Liver (tissue), 9 donors: ENCODE data around the gene TBC1D10A. TPM values are rescaled to one million over a fixed set of nuclear protein-coding genes. Genes with fewer than 3 reads are reported as not detected.

Experiments used
- DNase-seq: peaks from one replicate; pipeline ENCODE4 v3.0.0-alpha.2; 2017; ENCODE audit warnings: low spot score
- H3K27ac ChIP-seq, 2 donors: one replicate each; pipeline ENCODE4 v1.7.0; 2013; ENCODE audit warnings: inconsistent platforms in 2 of 2, low read length in 2 of 2, control low read depth in 1 of 2, low read depth in 1 of 2, mild to moderate bottlenecking in 1 of 2
- H3K27me3 ChIP-seq, 4 donors: one replicate each; pipeline versions ENCODE4 v1.6.1 to v1.7.0; 2013; ENCODE audit warnings: low read length in 3 of 4, inconsistent platforms in 1 of 4, mild to moderate bottlenecking in 1 of 4, moderate library complexity in 1 of 4; ENCODE audit not compliant: control insufficient read depth in 4 of 4, insufficient read depth in 4 of 4
- H3K36me3 ChIP-seq, 4 donors: one replicate each; pipeline versions ENCODE4 v1.6.1 to v1.7.0; 2013; ENCODE audit warnings: low read length in 3 of 4, mild to moderate bottlenecking in 3 of 4, low read depth in 1 of 4, moderate library complexity in 1 of 4; ENCODE audit not compliant: control insufficient read depth in 4 of 4, insufficient read depth in 3 of 4
- H3K4me1 ChIP-seq, 4 donors: one replicate each; pipeline versions ENCODE4 v1.6.1 to v1.7.0; 2013; ENCODE audit warnings: low read length in 3 of 4, mild to moderate bottlenecking in 3 of 4, moderate library complexity in 1 of 4; ENCODE audit not compliant: control insufficient read depth in 4 of 4, insufficient read depth in 4 of 4
- H3K4me3 ChIP-seq, 3 donors: one replicate each; pipeline versions ENCODE4 v1.6.1 to v1.7.0; 2013; ENCODE audit warnings: low read length in 3 of 3, control low read depth in 1 of 3, low read depth in 1 of 3, mild to moderate bottlenecking in 1 of 3
- H3K9ac ChIP-seq, 2 donors: one replicate each; pipeline ENCODE4 v1.7.0; 2013; ENCODE audit warnings: low read length in 2 of 2, mild to moderate bottlenecking in 2 of 2, moderate library complexity in 2 of 2, control low read depth in 1 of 2, low read depth in 1 of 2
- H3K9me3 ChIP-seq, 4 donors: one replicate each; pipeline versions ENCODE4 v1.6.1 to v1.7.0; 2013; ENCODE audit warnings: low read length in 3 of 4; ENCODE audit not compliant: control insufficient read depth in 4 of 4
- ATF3 ChIP-seq: IDR thresholded peaks from 2 replicates; pipeline ENCODE4 v1.6.1; 2016; ENCODE audit warnings: antibody characterized with exemption
- EGR1 ChIP-seq, 2 donors: IDR thresholded peaks; 2 replicates each; pipeline ENCODE4 v1.6.1; 2016 to 2018; ENCODE audit warnings: antibody characterized with exemption in 2 of 2, low read depth in 2 of 2
- FOXA1 ChIP-seq: IDR thresholded peaks from 2 replicates; pipeline ENCODE4 v1.6.1; 2016; ENCODE audit warnings: antibody characterized with exemption
- GABPA ChIP-seq, 2 donors: IDR thresholded peaks in 1 of 2; conservative IDR thresholded peaks in 1 of 2; 2 replicates each; pipeline ENCODE4 v1.6.1; 2016; ENCODE audit warnings: antibody characterized with exemption in 2 of 2, mild to moderate bottlenecking in 1 of 2, moderate library complexity in 1 of 2
- HNF4A ChIP-seq, 2 donors: conservative IDR thresholded peaks; 2 replicates each; pipeline ENCODE4 v1.6.1; 2016; ENCODE audit warnings: antibody characterized with exemption in 2 of 2, mild to moderate bottlenecking in 2 of 2
- HNF4G ChIP-seq: IDR thresholded peaks from 2 replicates; pipeline ENCODE4 v1.6.1; 2016; ENCODE audit warnings: antibody characterized with exemption
- JUND ChIP-seq, 2 donors: IDR thresholded peaks; 2 replicates each; pipeline ENCODE4 v1.6.1; 2016; ENCODE audit warnings: antibody characterized with exemption in 2 of 2
- MAX ChIP-seq: IDR thresholded peaks from 2 replicates; pipeline ENCODE4 v1.6.1; 2016; ENCODE audit warnings: antibody characterized with exemption
- RAD21 ChIP-seq, 2 donors: IDR thresholded peaks; 2 replicates each; pipeline ENCODE4 v1.6.1; 2016; ENCODE audit warnings: antibody characterized with exemption in 2 of 2, mild to moderate bottlenecking in 2 of 2
- REST ChIP-seq: IDR thresholded peaks from 2 replicates; pipeline ENCODE4 v1.6.1; 2016; ENCODE audit warnings: antibody characterized with exemption, mild to moderate bottlenecking
- SP1 ChIP-seq: IDR thresholded peaks from 2 replicates; pipeline ENCODE4 v1.6.1; 2018; ENCODE audit warnings: antibody characterized with exemption, mild to moderate bottlenecking
- YY1 ChIP-seq: IDR thresholded peaks from 2 replicates; pipeline ENCODE4 v1.6.1; 2016; ENCODE audit warnings: antibody characterized with exemption, mild to moderate bottlenecking
- ZBTB33 ChIP-seq: IDR thresholded peaks from 2 replicates; pipeline ENCODE4 v1.6.1; 2016; ENCODE audit warnings: antibody characterized with exemption
- WGBS: extraction: QIAGEN DNeasy Blood & Tissue Kit; methylation state at CpG from one replicate; pipeline ENCODE4 v1.1.7; 2013; 5-methylcytosine and 5-hydroxymethylcytosine counted together
- polyA plus RNA-seq, 2 donors: library from polyadenylated mRNA; stranded (reverse) in 1 of 2; unstranded in 1 of 2; fragments of 200-250 nt in 1 of 2; fragments of >200 nt in 1 of 2; fragmentation: Nextera tagmentation in 1 of 2; extraction: Ambion mirVana in 1 of 2; gene quantifications; one replicate each; pipeline versions ENCODE4 v1.2.1 to v1.2.3, GENCODE V29; 2013 to 2015
- total RNA-seq, 2 donors: library from RNA; depleted of rRNA; stranded (reverse); fragments of >200 nt; gene quantifications; one replicate each; pipeline ENCODE4 v1.2.3, GENCODE V29; 2014
- donor health status: healthy.
- donor health status: healthy.
- donor health status: healthy.
- donor health status: healthy.
- donor health status: healthy.

Gene TBC1D10A
- total and polyA plus RNA-seq, 4 donors, result 3.6 to 9.2 (median 8.2) TPM

- TF ChIP-seq FOXA1, result no peak
- TF ChIP-seq REST, result no peak
- no peak for TF ChIP-seq RAD21 (IDR thresholded peaks at IDR 0.05)
- TF ChIP-seq YY1, result no peak
- TF ChIP-seq EGR1 (IDR thresholded peaks at IDR 0.05; ENCODE audit: low read depth in 2 of 2), result no peak
- no peak for TF ChIP-seq HNF4G
Measured at GRCh38 chr22:30293026-30293425, 33.7 kb downstream of the TBC1D10A start (continued).

- no peaks in the 10 kb centered on the region for H3K27me3 ChIP-seq
- 94% methylated on average over 18 of the region's 18 CpGs for WGBS
- TF ChIP-seq ZBTB33 (no peak), FOXA1 (no peak), RAD21 (IDR thresholded peaks at IDR 0.05) (no peak), SP1 (no peak), MAX (no peak), JUND (IDR thresholded peaks at IDR 0.05) (no peak)
- no peaks in the 10 kb centered on the region for H3K9me3 ChIP-seq
- H3K27ac ChIP-seq, result no peak overlapping the region
- H3K36me3 ChIP-seq, result peaks cover 10 to 45% (median 15%) of the 10 kb centered on the region in 4 donors
- no peak for DNase-seq
- H3K4me3 ChIP-seq, result no peak overlapping the region
- H3K9ac ChIP-seq, result no peak overlapping the region
- peaks cover 8 to 40% (median 33%) of the 10 kb centered on the region in 4 donors for H3K4me1 ChIP-seq
Measured at GRCh38 chr22:30292069-30292970, 34.4 kb downstream of the TBC1D10A start.

- DNase-seq, result peak; percentile 56
- no peak overlapping the region for H3K9ac ChIP-seq
- H3K27me3 ChIP-seq, result no peaks in the 10 kb centered on the region
- 68% methylated on average over 13 of the region's 13 CpGs for WGBS
- peaks cover 8 to 44% (median 33%) of the 10 kb centered on the region in 4 donors for H3K4me1 ChIP-seq
- H3K27ac ChIP-seq, result peak overlapping the region; percentile 51 to 56
- no peaks in the 10 kb centered on the region for H3K9me3 ChIP-seq
- peaks cover 9 to 36% (median 12%) of the 10 kb centered on the region in 4 donors for H3K36me3 ChIP-seq
- no peak overlapping the region for H3K4me3 ChIP-seq
- TF ChIP-seq YY1, result no peak
- no peak for TF ChIP-seq REST
- TF ChIP-seq HNF4A (conservative IDR thresholded peaks at IDR 0.05), result peak; percentile 22 to 57
- TF ChIP-seq MAX, result no peak
- peak in 1 of 2 donors; percentile 53 for TF ChIP-seq RAD21 (IDR thresholded peaks at IDR 0.05)
- TF ChIP-seq EGR1 (IDR thresholded peaks at IDR 0.05; ENCODE audit: low read depth in 2 of 2), result no peak
- no peak for TF ChIP-seq ATF3
- TF ChIP-seq GABPA (IDR thresholded peaks at IDR 0.05 in 1 of 2, conservative IDR thresholded peaks at IDR 0.05 in 1 of 2), result peak in 1 of 2 donors; percentile 13
- no peak for TF ChIP-seq ZBTB33
- TF ChIP-seq JUND (IDR thresholded peaks at IDR 0.05), result peak in 1 of 2 donors; percentile 72
Measured at GRCh38 chr22:30291058-30291892, 35.5 kb downstream of the TBC1D10A start.
